GM10847 (cell line): ENCODE data around the gene CTSW.
A peak's percentile ranks its signal among the peaks of the same experiment; 100 is the strongest.

Experiments
- POLR2A ChIP-seq: IDR thresholded peaks from 2 replicates; pipeline ENCODE4 v1.6.1; 2011; ENCODE audit not compliant: insufficient read length; ENCODE audit errors: extremely low read depth

The CTSW gene

DNA sequence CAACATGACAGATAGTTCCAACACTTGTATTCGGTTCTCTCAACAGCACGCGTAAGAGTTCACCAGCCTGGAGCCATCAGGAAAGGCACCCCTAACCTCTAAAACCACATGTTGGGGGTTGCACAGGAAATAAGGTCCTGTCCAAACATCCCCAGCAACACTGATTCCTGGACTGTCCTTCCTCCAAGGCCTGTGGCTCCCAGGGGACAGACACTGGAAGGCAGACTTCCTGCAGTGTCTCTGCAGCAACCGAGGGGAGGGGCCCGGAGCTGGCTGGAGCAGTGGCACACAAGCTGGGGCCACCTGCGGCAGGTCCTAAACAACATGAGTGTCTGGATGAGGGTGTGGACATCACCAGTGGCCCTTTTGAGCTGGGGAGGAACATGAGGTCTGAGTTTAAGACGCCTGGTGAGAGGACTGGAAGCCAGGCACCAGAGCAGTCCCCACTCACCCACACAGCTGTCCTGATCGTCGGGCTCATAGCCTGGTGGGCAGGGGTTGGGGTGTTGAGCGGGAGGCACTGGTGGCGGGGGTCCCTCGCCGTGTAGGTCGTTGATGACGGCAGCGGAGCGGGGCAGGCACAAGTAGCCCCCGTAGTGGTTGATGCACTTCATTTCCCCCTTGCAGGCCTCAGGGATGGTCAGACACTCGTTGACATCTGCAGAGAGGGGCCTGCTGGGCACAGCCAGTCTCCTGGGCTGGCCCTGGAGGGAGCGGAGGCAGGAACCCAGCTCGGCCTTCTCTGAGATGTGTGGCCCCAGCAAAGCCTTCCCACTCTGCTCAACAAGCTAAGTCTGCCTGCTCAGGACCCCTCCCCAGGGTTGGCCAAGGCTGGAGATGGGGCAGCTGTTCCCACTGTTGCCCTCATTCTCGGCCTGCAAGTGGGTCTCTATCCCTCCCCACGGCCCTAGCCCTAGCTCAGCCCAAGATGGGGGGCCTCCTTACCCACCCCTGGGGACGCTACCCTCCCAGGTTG is 8.6 kb upstream of the CTSW start:
- TF ChIP-seq POLR2A: no peak

DNA sequence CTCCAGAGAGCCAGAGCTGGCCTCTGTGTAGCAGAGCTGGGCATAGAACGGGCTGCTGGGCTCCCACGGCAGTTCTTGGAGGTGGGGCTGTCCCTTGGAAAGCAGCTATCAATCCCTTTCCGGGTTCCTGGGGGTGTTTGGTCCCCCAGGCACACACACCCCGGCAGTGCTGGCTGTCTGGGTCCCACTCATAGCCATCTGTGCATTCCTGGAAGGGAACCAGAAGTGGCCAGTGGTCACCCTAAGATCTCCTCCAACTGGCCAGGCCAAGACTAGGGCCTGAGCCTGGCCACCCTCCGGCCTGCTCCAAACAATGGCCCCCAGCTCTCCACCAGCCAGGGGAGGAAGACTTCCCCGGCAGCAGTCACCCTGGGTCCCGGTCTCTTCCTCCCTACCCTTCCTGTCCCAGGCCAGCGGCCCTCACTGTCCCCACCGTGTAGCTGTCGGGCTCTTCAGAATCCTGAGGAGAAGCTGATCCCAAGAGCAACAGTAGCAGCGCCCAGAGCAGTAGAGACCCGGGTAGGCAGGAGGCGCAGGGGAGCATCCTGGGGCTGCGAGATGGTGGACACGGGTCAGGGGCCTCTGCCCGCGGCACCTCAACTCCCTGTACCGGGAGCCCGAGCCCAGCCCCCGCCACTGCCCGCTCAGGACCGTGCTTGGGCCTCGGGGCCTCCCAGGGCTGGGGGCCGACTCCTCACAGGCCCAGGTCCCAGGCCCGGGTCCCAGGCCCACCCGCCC is 7.7 kb upstream of the CTSW start:
- no peak for TF ChIP-seq POLR2A

DNA sequence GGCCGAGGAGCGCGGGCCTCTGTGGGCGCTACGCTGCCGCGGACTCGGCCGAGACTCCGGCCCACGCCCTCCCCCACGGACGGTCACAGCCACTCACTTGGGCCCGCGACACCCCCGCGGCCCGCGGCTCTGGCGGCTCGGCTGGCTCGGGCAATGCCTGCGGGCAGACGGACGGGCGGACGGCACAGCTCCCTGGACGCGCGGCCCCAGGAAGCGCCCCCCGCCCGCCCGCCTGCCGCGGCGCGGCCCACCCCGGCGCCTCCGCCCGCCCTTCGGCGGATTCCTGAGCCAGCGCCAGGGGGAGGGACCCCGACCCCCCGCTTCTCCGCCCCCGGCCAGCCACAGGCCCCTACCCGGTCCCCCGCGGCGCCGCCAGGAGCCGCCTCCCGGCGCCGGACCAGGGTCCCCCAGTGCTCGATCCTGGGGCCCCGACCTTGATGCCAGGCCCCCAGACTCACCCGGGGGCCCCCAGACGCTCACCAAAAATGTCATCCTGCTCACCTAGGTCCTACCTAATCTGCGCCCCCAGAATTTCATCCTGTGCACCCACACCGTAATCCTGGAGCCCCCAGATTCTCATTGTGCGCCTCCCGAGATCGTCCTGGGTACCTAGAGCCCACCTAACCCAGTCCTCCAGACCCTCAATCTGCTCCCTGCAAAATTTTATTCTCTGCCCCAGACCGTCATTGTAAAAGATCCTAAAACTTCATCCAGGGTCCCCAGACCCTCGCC is 6.9 kb upstream of the CTSW start, which contains the start of gene EFEMP2:
EFEMP2 (minus strand) TSS at position 215 of the 732 bp plus-strand sequence. CDS start 446 bp downstream, outside the sequence.
- TF ChIP-seq POLR2A: no peak

DNA sequence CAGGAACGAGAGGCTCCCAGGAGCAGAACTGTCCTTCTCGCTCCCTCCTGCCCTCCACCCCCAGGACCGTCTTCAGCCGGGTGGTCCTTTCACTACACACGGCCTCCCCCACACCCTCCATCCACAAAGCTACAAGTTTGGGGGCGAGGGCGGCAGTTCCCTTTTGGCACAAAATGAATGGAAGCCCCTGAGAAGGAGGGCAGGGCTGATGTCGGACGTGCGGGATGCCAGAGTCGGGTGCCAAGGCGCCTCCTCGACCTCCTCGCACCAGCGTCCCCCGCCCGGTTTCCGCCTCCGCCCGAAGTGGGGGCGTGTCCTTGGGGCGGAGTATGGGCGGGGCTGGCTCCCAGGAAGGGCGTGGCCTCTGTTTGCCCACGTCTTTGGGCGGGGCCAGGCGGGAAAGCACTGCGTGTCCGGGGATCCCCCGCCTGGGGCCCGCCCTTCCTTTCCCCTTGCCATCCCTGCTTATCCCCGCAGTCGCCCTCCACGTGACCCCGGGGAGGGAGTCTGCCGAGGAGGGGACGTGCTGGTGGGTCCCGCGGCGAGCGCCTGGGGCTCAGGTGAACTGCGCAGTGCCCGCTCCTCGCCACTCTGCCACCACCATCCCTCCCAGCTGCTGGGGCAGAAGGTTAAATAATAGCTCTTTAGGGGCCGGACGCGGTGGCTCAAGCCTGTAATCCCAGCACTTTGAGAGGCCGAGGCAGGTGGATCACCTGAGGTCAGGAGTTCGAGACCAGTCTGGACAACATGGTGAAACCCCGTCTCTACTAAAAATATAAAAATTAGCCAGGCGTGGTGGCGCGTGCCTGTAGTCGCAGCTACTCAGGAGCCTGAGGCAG is 6.1 kb upstream of the CTSW start:
- TF ChIP-seq POLR2A: peak; percentile 60

DNA sequence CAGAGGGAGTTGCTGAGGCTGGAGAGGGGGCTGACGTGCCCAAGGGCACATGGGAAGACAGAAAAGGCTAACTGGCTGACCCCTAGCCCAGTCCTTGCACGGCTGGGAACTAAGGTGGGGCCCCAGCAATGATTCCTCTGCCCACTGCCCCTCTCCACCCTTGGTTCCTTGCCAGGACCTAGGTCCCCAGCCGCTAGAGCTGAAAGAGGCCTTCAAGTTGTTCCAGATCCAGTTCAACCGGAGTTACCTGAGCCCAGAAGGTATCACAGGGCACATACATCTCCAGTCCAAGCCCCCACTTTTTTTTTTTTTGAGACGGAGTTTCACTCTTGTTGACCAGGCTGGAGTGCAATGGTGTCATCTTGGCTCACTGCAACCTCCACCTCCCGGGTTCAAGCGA is 390 bp downstream of the CTSW start:
- TF ChIP-seq POLR2A: no peak

DNA sequence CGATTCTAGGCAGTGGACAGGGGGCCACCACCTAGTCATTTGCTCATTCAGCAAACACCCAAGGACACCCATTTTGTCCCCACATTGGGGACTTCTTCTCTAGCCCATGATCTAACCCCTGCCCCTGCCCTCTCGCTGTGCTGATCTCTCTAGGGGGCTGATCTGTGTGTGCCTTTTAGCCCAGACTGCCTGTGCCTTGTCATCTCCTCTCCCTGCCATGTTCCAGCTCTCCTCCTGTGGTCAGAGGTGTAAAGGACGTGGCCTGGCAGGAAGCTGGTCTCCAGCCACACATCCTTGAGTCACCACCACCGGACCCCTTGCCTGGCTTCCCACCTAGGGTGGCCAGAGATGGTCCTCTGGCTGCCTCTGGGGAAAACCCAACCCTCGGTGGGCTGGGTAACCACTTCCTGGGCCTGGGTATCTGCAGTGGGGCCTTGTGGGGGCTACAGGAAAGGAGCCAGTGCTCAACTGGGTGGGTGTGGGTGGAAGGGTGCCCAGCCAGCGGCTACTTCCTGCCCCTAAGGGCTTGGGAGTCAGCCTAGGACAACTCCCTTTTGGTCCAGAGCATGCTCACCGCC is 1.3 kb downstream of the CTSW start:
- no peak for TF ChIP-seq POLR2A

DNA sequence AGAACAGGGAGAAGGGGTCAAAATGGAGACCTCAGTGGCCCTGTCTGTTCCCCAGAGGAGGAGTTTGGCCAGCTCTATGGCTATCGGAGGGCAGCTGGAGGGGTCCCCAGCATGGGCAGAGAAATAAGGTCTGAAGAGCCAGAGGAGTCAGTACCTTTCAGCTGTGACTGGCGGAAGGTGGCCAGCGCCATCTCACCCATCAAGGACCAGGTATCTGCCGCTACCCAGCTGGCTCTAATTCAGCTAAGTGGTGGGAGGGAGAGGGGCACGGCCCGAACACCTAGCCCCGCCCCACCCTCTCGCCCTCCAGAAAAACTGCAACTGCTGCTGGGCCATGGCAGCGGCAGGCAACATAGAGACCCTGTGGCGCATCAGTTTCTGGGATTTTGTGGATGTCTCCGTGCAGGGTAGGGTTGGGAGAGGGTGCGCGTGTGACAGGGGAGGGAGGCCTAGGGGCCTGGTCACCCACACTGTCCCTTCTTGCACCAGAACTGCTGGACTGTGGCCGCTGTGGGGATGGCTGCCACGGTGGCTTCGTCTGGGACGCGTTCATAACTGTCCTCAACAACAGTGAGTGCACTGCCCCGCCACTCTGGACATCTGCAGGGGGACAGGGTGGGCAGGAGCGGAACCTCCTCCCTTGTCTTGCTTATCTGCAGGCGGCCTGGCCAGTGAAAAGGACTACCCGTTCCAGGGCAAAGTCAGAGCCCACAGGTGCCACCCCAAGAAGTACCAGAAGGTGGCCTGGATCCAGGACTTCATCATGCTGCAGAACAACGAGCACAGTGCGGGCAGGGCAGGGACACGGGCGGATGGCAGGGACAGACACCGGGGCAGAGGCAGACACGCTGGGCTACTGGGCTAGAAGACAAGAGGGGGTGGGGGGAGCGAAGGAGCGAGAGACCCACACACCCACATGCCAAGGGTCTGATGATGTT is 2.8 kb downstream of the CTSW start:
- no peak for TF ChIP-seq POLR2A

DNA sequence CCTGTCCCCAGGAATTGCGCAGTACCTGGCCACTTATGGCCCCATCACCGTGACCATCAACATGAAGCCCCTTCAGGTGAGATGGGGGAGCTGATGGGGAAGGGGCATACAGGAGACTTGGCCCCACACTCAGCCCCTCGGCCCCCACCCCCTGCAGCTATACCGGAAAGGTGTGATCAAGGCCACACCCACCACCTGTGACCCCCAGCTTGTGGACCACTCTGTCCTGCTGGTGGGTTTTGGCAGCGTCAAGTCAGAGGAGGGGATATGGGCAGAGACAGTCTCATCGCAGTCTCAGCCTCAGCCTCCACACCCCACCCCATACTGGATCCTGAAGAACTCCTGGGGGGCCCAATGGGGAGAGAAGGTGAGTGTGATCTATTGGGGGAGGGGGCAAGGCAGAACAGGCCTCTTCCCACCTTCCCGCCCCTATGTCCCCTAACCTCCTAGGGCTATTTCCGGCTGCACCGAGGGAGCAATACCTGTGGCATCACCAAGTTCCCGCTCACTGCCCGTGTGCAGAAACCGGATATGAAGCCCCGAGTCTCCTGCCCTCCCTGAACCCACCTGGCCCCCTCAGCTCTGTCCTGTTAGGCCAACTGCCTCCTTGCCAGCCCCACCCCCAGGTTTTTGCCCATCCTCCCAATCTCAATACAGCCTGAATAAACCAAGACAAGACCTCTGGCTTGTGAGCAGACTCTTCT is 3.6 kb downstream of the CTSW start:
- TF ChIP-seq POLR2A: no peak

DNA sequence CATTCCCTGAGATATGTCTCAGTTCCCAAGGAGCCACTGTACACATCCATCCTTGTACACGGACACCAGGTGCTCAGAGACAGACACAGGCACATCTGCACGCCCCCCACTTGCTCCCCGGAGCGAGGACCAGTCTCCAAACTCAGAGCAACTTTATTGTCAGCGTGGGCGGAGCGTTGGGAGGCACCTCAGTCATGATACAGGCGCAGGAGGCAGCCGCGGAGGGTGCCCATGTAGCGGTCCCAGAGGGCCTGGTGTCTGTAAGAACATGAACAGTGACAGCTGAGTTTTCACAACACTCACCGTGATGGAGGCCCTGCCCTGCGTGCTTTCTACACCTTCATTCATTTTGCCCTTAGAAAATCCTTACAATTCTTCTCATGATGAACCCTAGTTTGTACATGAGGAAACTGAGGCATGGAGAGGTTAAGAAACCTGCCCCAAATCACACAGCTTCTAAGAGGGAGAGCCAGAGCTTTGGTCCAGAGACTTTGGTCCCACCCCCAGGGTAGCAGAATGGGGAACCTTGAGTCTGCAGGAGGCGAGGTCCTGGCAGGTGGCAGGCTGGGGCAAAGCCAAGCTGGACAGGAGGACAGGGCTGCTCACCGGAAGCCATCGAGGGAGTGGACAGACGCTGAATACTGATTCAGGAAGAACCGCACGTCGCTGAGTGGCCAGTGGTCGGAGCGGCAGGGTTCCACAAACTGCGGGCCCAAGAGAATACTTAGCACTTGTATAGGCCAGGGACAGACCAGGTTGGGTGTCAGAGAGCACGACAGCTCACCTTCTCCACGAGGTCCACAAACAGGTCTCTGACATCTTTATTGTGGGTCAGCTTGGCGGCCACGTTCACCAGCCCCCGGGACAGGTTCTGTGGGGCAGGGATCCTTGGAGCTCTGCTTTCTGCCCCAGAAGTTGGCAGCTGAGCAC is 4.4 kb downstream of the CTSW start:
- no peak for TF ChIP-seq POLR2A

DNA sequence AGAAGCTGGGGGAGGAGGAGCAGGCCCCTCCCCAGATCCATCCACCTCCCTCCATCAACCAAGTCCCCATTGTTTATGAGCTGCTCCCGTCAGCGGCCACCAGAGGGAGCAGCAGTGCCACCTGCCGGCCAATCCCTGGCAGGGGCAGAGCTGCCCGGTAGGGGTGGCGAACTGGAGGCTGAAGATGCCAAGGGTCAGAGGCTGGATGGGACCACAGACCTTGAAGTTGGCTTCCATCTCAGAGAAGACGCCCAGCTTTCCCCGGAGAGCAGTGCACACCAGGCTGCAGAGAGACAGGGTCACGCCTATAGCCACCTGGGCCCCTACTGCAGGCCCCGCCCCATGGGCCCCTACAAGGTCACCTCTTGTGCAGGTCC is 5.1 kb downstream of the CTSW start:
- TF ChIP-seq POLR2A: no peak

DNA sequence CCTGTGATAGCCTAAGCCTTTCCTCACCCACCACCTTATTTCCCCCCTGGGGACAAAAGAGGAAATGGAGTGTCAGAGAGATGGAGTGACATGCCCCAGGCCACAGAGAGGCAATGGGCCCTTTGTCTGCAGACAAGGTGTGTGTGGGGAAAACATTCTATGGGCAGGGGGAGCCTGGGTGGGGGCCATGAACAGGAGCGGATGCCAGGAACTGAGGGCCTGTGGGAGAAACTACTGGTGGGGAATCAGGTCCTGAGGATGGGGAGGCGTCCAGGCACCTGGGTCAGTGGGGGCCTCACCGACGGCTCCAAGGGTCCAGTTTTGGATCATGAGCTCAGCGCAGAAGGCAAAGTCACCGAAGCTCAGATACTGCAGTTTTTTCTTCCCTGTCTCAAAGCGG is 5.6 kb downstream of the CTSW start:
- TF ChIP-seq POLR2A: no peak
